NCI-H1694 (cell line): ENCODE results near the gene CTSA.
"Not testable (repeated sequence)": the region's sequence is repeated elsewhere in the genome, so short reads cannot be mapped to it uniquely, and the experiment has no call there.

Experiments
- DNase-seq: peaks from one replicate; lab custom pipeline; 2025; lab: John Stamatoyannopoulos, UW

The CTSA gene

GRCh38 chr20:45896641-45897161, 5.6 kb downstream of the CTSA start:
- DNase-seq = no peak

GRCh38 chr20:45897289-45897688, 6.2 kb downstream of the CTSA start:
- DNase-seq = no peak

GRCh38 chr20:45897692-45898091, 6.6 kb downstream of the CTSA start:
- DNase-seq = no peak

GRCh38 chr20:45898285-45898684, 7.2 kb downstream of the CTSA start:
- no peak for DNase-seq

- DNase-seq = no peak
Observed at GRCh38 chr20:45899046-45899835, 8.1 kb downstream of the CTSA start.

- not testable (repeated sequence) for DNase-seq
Observed at GRCh38 chr20:45901332-45901731, 10.2 kb downstream of the CTSA start.

GRCh38 chr20:45902199-45902701, 11.1 kb downstream of the CTSA start:
- no peak for DNase-seq

- DNase-seq = no peak
Observed at GRCh38 chr20:45904583-45905504, 13.7 kb downstream of the CTSA start.

GRCh38 chr20:45905505-45906079, 14.5 kb downstream of the CTSA start:
- DNase-seq = no peak

- no peak for DNase-seq
Observed at GRCh38 chr20:45907219-45907948, 16.2 kb downstream of the CTSA start.

GRCh38 chr20:45908084-45908483, 16.9 kb downstream of the CTSA start:
- DNase-seq = no peak

GRCh38 chr20:45909336-45909808, 18.2 kb downstream of the CTSA start:
- DNase-seq = no peak

- no peak for DNase-seq
Observed at GRCh38 chr20:45909817-45910669, 18.9 kb downstream of the CTSA start.

GRCh38 chr20:45910670-45911485, 19.7 kb downstream of the CTSA start:
- DNase-seq = no peak

GRCh38 chr20:45911486-45912343, 20.6 kb downstream of the CTSA start, which contains the start of gene PLTP:
TSS of gene PLTP (minus strand) at chr20:45912155. CDS start at chr20:45911452, 703 bp downstream.
- no peak for DNase-seq

- no peak for DNase-seq
Observed at GRCh38 chr20:45912344-45912682, 21.2 kb downstream of the CTSA start.

GRCh38 chr20:45913116-45913515, 22.0 kb downstream of the CTSA start:
- DNase-seq = no peak

- no peak for DNase-seq
Observed at GRCh38 chr20:45917790-45918141, 26.6 kb downstream of the CTSA start.
